Measurements from ENCODE around the gene NAP1L1. TPM values are rescaled to one million over a fixed set of nuclear protein-coding genes. Genes with fewer than 3 reads are reported as not detected.

Gene NAP1L1
- total RNA-seq (358 TPM), polyA plus RNA-seq (334 TPM)

- WGBS = under 1% methylated on average over 100 of the region's 100 CpGs
- no peaks in the 10 kb centered on the region for H3K4me1 ChIP-seq (ENCODE audit: insufficient read depth)
- peak; percentile 94 for DNase-seq (ENCODE audit: extremely low spot score)
- H3K36me3 ChIP-seq (ENCODE audit: insufficient read depth) = no peaks in the 10 kb centered on the region
- peak within 1 kb of the TSS; percentile 85 for H3K4me3 ChIP-seq (ENCODE audit: low read depth, low read length)
- peak within 1 kb of the TSS; percentile 99 for H3K27ac ChIP-seq (ENCODE audit: low read depth)
Measured at GRCh38 chr12:76083904-76084862, at the start of gene NAP1L1. Gene NAP1L1 (minus strand): TSS chr12:76084685. CDS start chr12:76074219, 10,466 bp downstream.

DNA sequence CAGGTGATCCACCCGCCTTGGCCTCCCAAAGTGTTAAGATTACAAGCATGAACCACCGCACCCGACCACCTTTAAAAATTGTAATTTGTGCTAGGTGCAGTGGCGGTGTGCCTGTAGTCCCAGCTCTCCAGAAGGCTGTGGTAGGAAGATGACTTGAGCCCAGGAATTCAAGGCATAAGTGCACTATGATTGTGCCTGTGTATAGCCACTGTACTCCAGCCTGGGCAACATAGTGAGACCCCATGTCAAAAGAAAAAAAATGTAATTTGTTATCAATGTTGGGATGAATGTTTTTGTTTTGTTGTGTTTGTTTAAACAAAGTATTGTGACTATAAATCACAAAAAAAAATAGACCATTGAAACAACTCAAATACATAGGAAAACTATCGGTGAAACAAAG is 43.1 kb upstream of the NAP1L1 start:
- Histone ChIP-seq H3K4me1 (ENCODE audit: insufficient read depth) (no peaks in the 10 kb centered on the region), H3K27ac (ENCODE audit: low read depth) (no peak overlapping the region), H3K36me3 (ENCODE audit: insufficient read depth) (no peaks in the 10 kb centered on the region), H3K4me3 (ENCODE audit: low read depth, low read length) (no peak overlapping the region)
- WGBS = 95% methylated on average over 5 of the region's 5 CpGs
- DNase-seq (ENCODE audit: extremely low spot score) = no peak

GRCh38 chr12:76124456-76124855 is 40.0 kb upstream of the NAP1L1 start:
- H3K4me1 ChIP-seq (ENCODE audit: insufficient read depth) = no peaks in the 10 kb centered on the region
- no peak for DNase-seq (ENCODE audit: extremely low spot score)
- H3K27ac ChIP-seq (ENCODE audit: low read depth) = no peak overlapping the region
- no peaks in the 10 kb centered on the region for H3K36me3 ChIP-seq (ENCODE audit: insufficient read depth)
- 68% methylated on average over 5 of the region's 5 CpGs for WGBS
- H3K4me3 ChIP-seq (ENCODE audit: low read depth, low read length) = no peak overlapping the region

- WGBS = 36% methylated on average over 4 of the region's 4 CpGs
- Histone ChIP-seq H3K27ac (ENCODE audit: low read depth) (no peak overlapping the region), H3K4me3 (ENCODE audit: low read depth, low read length) (no peak overlapping the region), H3K36me3 (ENCODE audit: insufficient read depth) (no peaks in the 10 kb centered on the region), H3K4me1 (ENCODE audit: insufficient read depth) (no peaks in the 10 kb centered on the region)
- no peak for DNase-seq (ENCODE audit: extremely low spot score)
Measured at GRCh38 chr12:76123259-76124212, 39.1 kb upstream of the NAP1L1 start.

DNA sequence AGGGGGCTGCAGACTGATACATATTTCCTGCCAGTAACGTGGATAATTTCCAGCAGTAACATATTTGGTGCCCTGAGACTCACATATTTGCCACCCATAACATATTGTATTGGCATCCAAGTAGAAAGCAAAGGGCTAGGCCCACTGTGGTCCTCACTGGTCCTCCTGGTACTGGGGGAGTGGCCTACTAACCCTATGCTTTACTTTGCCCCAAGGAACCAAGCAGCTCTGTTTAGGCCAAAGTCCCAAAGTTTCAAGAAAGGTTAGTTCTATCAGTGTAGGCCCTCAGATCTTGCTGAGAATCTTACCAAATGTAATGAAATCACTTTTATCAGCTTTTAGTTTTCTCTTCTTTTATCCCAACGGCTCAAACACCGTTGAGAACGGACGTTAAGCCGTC is 35.4 kb upstream of the NAP1L1 start:
- no peak for DNase-seq (ENCODE audit: extremely low spot score)
- H3K36me3 ChIP-seq (ENCODE audit: insufficient read depth) = no peaks in the 10 kb centered on the region
- WGBS = 87% methylated on average over 6 of the region's 6 CpGs
- H3K4me3 ChIP-seq (ENCODE audit: low read depth, low read length) = no peak overlapping the region
- H3K4me1 ChIP-seq (ENCODE audit: insufficient read depth) = no peaks in the 10 kb centered on the region
- no peak overlapping the region for H3K27ac ChIP-seq (ENCODE audit: low read depth)

DNA sequence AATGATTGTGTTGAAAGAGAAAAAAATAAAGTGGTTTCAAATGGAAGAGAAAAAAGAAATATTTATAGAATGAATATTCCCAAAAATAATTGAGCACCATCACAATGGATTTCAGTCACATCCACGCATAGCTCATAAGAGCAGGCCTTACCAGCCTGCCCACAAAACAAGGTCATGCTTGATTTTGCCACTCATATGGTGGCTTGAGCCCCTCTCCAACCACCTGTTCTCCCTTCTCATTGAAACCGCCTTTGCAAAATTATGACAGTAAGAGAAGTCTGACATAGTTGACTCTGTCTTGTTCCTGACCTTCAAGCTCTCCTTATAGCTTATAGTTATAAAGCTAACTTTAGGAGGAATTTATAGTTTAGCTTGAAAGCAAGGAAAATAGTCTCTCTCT is 33.3 kb upstream of the NAP1L1 start:
- Histone ChIP-seq H3K36me3 (ENCODE audit: insufficient read depth) (no peaks in the 10 kb centered on the region), H3K4me1 (ENCODE audit: insufficient read depth) (no peaks in the 10 kb centered on the region), H3K4me3 (ENCODE audit: low read depth, low read length) (no peak overlapping the region), H3K27ac (ENCODE audit: low read depth) (no peak overlapping the region)
- 93% methylated on average over 2 of the region's 2 CpGs for WGBS
- no peak for DNase-seq (ENCODE audit: extremely low spot score)

GRCh38 chr12:76117067-76117691 is 32.7 kb upstream of the NAP1L1 start:
- Histone ChIP-seq H3K4me1 (ENCODE audit: insufficient read depth) (no peaks in the 10 kb centered on the region), H3K4me3 (ENCODE audit: low read depth, low read length) (no peak overlapping the region), H3K27ac (ENCODE audit: low read depth) (no peak overlapping the region), H3K36me3 (ENCODE audit: insufficient read depth) (no peaks in the 10 kb centered on the region)
- DNase-seq (ENCODE audit: extremely low spot score) = no peak
- WGBS = 90% methylated on average over 3 of the region's 3 CpGs

DNA sequence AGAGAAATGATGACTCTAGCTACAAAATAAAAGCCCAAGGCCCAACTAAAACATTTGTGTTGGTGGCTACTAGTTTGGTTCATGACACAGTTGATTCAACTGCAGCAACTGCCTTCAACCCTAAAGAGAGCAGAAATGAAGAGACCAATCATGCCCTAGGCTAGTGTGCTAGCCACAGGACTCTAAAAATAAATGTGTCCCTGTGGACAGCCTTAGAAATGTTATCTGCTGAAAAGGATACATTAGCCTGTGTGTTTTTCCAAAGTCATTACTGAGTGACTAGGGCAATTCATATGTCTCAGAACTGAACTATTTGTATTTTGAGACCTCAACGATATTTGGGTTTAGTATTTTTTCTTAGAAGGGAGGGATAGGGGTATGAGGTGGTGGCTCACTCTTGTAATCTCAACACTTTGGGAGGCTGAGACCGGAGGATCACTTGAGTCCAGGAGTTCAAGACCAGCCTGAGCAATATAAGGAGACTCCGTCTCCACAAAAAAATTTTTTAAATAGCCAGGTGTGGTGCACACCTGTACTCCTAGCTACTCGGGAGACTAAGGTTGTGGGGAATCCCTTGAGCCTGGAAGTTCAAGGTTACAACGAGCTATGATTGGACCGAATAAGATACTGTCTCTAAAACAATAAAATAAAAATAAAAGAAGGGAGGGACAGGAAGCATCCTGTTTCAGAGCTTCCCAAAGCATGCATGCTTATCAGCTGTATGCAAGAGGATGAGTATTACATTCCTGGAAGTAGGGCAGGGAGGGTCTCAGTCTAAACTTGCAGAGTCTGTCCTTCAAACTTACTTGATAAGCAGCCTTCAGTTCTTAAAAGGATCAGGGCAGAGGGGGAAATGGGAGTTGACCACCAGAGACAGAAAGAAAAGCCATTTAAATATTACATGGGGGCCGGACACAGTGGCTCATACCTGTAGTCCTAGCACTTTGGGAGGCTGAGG is 29.6 kb upstream of the NAP1L1 start:
- no peak overlapping the region for H3K4me3 ChIP-seq (ENCODE audit: low read depth, low read length)
- 78% methylated on average over 7 of the region's 7 CpGs for WGBS
- no peaks in the 10 kb centered on the region for H3K4me1 ChIP-seq (ENCODE audit: insufficient read depth)
- H3K36me3 ChIP-seq (ENCODE audit: insufficient read depth) = no peaks in the 10 kb centered on the region
- no peak for DNase-seq (ENCODE audit: extremely low spot score)
- no peak overlapping the region for H3K27ac ChIP-seq (ENCODE audit: low read depth)

- no peak for DNase-seq (ENCODE audit: extremely low spot score)
- no CpG with 5 or more reads among the region's 1 CpG for WGBS
- H3K4me1 ChIP-seq (ENCODE audit: insufficient read depth) = no peaks in the 10 kb centered on the region
Measured at GRCh38 chr12:76111209-76111749, 26.8 kb upstream of the NAP1L1 start.

DNA sequence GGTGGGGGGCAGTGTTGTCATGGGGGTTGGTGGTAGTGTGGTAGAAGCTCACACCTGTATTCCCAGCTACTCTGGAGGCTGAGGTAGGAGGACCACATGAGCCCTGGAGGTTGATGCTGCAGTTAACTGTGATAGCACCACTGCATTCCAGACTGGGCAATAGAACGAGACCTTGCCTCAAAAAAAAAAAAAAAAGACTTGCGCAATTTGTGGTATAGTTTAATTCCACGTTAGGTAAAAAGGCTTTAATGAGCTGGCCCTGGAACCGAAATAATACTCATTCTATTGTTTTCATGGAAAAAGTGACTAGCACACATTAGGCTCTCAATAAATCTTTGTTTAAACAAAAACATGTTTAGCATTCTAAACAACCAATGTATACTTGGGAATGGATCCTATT is 25.4 kb upstream of the NAP1L1 start:
- Histone ChIP-seq H3K4me3 (ENCODE audit: low read depth, low read length) (no peak overlapping the region), H3K4me1 (ENCODE audit: insufficient read depth) (no peaks in the 10 kb centered on the region), H3K36me3 (ENCODE audit: insufficient read depth) (no peaks in the 10 kb centered on the region), H3K27ac (ENCODE audit: low read depth) (no peak overlapping the region)
- 70% methylated on average over 4 of the region's 4 CpGs for WGBS
- no peak for DNase-seq (ENCODE audit: extremely low spot score)

More at GRCh38 chr12:76111209-76111749, 26.8 kb upstream of the NAP1L1 start:
- Histone ChIP-seq H3K36me3 (ENCODE audit: insufficient read depth) (no peaks in the 10 kb centered on the region), H3K27ac (ENCODE audit: low read depth) (no peak overlapping the region), H3K4me3 (ENCODE audit: low read depth, low read length) (no peak overlapping the region)

DNA sequence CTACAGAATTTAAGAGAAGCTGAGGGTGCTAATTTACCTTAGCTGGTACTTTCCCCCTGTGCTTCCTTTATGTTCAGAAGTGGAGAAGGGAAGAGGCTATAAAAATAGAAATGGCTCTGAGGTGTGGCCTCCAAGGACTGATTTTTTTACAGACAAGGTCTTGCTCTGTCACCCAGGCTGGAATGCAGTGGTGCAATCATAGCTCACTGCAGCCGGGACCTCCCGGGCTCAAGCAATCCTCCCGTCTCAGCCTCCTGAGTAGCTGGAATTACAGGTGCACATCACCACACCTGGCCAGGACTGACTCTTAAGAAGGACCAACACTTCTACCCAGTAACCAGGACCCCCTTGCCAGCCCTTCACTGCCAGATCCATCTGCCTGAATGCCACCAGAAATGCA is 23.9 kb upstream of the NAP1L1 start:
- no peak overlapping the region for H3K4me3 ChIP-seq (ENCODE audit: low read depth, low read length)
- WGBS = 81% methylated on average over 3 of the region's 3 CpGs
- no peak for DNase-seq (ENCODE audit: extremely low spot score)
- no peaks in the 10 kb centered on the region for H3K36me3 ChIP-seq (ENCODE audit: insufficient read depth)
- H3K27ac ChIP-seq (ENCODE audit: low read depth) = no peak overlapping the region
- H3K4me1 ChIP-seq (ENCODE audit: insufficient read depth) = no peaks in the 10 kb centered on the region

DNA sequence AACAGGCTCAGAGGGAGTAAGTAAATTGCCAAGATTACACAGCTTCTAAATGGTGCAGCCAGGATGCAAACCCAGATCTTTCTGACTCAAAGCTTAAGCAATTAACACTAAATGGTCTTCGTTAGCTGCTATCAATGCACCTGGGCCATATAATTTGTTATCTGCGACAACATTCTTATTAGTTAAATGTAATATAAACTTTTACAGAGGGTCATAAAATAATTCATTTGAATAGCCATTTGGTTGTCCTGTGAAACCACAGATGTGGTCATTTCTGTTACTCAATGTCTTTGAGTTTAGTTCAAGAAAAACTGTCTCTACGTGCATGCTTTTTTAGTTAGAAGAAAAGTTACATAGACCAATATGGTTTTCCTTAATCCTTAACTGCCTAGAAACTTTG is 22.1 kb upstream of the NAP1L1 start:
- 20% methylated on average over 3 of the region's 3 CpGs for WGBS
- no peaks in the 10 kb centered on the region for H3K36me3 ChIP-seq (ENCODE audit: insufficient read depth)

More for the DNA sequence above, 22.1 kb upstream of the NAP1L1 start:
- no peak for DNase-seq (ENCODE audit: extremely low spot score)
- no peaks in the 10 kb centered on the region for H3K4me1 ChIP-seq (ENCODE audit: insufficient read depth)
- no peak overlapping the region for H3K4me3 ChIP-seq (ENCODE audit: low read depth, low read length)
- no peak overlapping the region for H3K27ac ChIP-seq (ENCODE audit: low read depth)

Measured in urinary bladder (tissue), 4 donors.